ENCODE measurements around the gene KCNT1. TPM values are rescaled to one million over a fixed set of nuclear protein-coding genes. Genes with fewer than 3 reads are reported as not detected.
A peak's percentile ranks its signal among the peaks of the same experiment; 100 is the strongest.

The KCNT1 gene
- total RNA-seq, 1 donor from 2014 or later, result not detected

GRCh38 chr9:135714242-135715055 is 12.5 kb downstream of the KCNT1 start:
- no peak for DNase-seq (ENCODE audit: low read depth)
- no peak overlapping the region for H3K4me2 ChIP-seq (ENCODE audit: low read length)
- no peak overlapping the region for H3K4me3 ChIP-seq (ENCODE audit: insufficient read depth, low read depth, low read length)
- no peak overlapping the region for H3K27ac ChIP-seq (ENCODE audit: low read depth, low read length)
- no peak overlapping the region for H3K9ac ChIP-seq (ENCODE audit: low read length)
- TF ChIP-seq EZH2 (IDR thresholded peaks at IDR 0.05; ENCODE audit: insufficient read depth, low read length) (no peak), CTCF (IDR thresholded peaks at IDR 0.05; ENCODE audit: insufficient read depth, low read depth, low read length) (no peak)
- H3K27me3 ChIP-seq (ENCODE audit: insufficient read depth, low read length), result peaks cover 30% of the 10 kb centered on the region
- H3K4me1 ChIP-seq (ENCODE audit: insufficient read depth, low read length), result no peaks in the 10 kb centered on the region
- Mint-ChIP-seq H3K4me1 (ENCODE audit: low read depth, unreplicated experiment) (no peaks in the 10 kb centered on the region), H3K27ac (ENCODE audit: unreplicated experiment) (no peak overlapping the region), H3K27me3 (ENCODE audit: low read depth, unreplicated experiment) (peaks cover 68% of the 10 kb centered on the region), H3K36me3 (ENCODE audit: low read depth, unreplicated experiment) (no peaks in the 10 kb centered on the region), H3K4me3 (ENCODE audit: unreplicated experiment) (no peak overlapping the region), H3K9me3 (ENCODE audit: unreplicated experiment) (no peaks in the 10 kb centered on the region)
- FAIRE-seq, result no peak
- no peaks in the 10 kb centered on the region for H3K9me3 ChIP-seq (ENCODE audit: insufficient read depth, low read depth, low read length)
- no peaks in the 10 kb centered on the region for H4K20me1 ChIP-seq (ENCODE audit: insufficient read depth, low read length)
- no peaks in the 10 kb centered on the region for H3K36me3 ChIP-seq (ENCODE audit: insufficient read depth, low read length)
- no peaks in the 10 kb centered on the region for H3K79me2 ChIP-seq (ENCODE audit: insufficient read depth, low read length)
- H2AFZ ChIP-seq (ENCODE audit: low read depth, low read length), result no peak overlapping the region

- H4K20me1 ChIP-seq (ENCODE audit: insufficient read depth, low read length), result no peaks in the 10 kb centered on the region
- FAIRE-seq (no peak), DNase-seq (ENCODE audit: low read depth) (no peak)
- H3K27me3 ChIP-seq (ENCODE audit: insufficient read depth, low read length), result peaks cover 30% of the 10 kb centered on the region
- TF ChIP-seq CTCF (IDR thresholded peaks at IDR 0.05; ENCODE audit: insufficient read depth, low read depth, low read length), result no peak
- peak; percentile 78 for TF ChIP-seq EZH2 (IDR thresholded peaks at IDR 0.05; ENCODE audit: insufficient read depth, low read length)
- H3K36me3 Mint-ChIP-seq (ENCODE audit: low read depth, unreplicated experiment), result no peaks in the 10 kb centered on the region
- no peaks in the 10 kb centered on the region for H3K36me3 ChIP-seq (ENCODE audit: insufficient read depth, low read length)
- no peak overlapping the region for H3K4me2 ChIP-seq (ENCODE audit: low read length)
- no peak overlapping the region for H3K27ac Mint-ChIP-seq (ENCODE audit: unreplicated experiment)
- no peaks in the 10 kb centered on the region for H3K4me1 Mint-ChIP-seq (ENCODE audit: low read depth, unreplicated experiment)
- H3K27ac ChIP-seq (ENCODE audit: low read depth, low read length), result no peak overlapping the region
- H3K27me3 Mint-ChIP-seq (ENCODE audit: low read depth, unreplicated experiment), result peaks cover 61% of the 10 kb centered on the region
- no peak overlapping the region for H2AFZ ChIP-seq (ENCODE audit: low read depth, low read length)
- H3K4me3 Mint-ChIP-seq (ENCODE audit: unreplicated experiment), result no peak overlapping the region
- no peak overlapping the region for H3K4me3 ChIP-seq (ENCODE audit: insufficient read depth, low read depth, low read length)
- H3K4me1 ChIP-seq (ENCODE audit: insufficient read depth, low read length), result no peaks in the 10 kb centered on the region
- H3K9me3 Mint-ChIP-seq (ENCODE audit: unreplicated experiment), result no peaks in the 10 kb centered on the region
- no peaks in the 10 kb centered on the region for H3K9me3 ChIP-seq (ENCODE audit: insufficient read depth, low read depth, low read length)
- no peak overlapping the region for H3K9ac ChIP-seq (ENCODE audit: low read length)
- no peaks in the 10 kb centered on the region for H3K79me2 ChIP-seq (ENCODE audit: insufficient read depth, low read length)
These were observed 13.1 kb downstream of the KCNT1 start for GRCh38 chr9:135715056-135715595.

GRCh38 chr9:135716045-135716444 is 14.1 kb downstream of the KCNT1 start:
- Mint-ChIP-seq H3K36me3 (ENCODE audit: low read depth, unreplicated experiment) (no peaks in the 10 kb centered on the region), H3K4me3 (ENCODE audit: unreplicated experiment) (no peak overlapping the region), H3K27ac (ENCODE audit: unreplicated experiment) (no peak overlapping the region), H3K4me1 (ENCODE audit: low read depth, unreplicated experiment) (no peaks in the 10 kb centered on the region), H3K27me3 (ENCODE audit: low read depth, unreplicated experiment) (peaks cover 52% of the 10 kb centered on the region), H3K9me3 (ENCODE audit: unreplicated experiment) (no peaks in the 10 kb centered on the region)
- Histone ChIP-seq H3K36me3 (ENCODE audit: insufficient read depth, low read length) (no peaks in the 10 kb centered on the region), H4K20me1 (ENCODE audit: insufficient read depth, low read length) (no peaks in the 10 kb centered on the region), H3K27me3 (ENCODE audit: insufficient read depth, low read length) (peaks cover 30% of the 10 kb centered on the region), H3K79me2 (ENCODE audit: insufficient read depth, low read length) (no peaks in the 10 kb centered on the region), H3K9ac (ENCODE audit: low read length) (no peak overlapping the region), H3K4me3 (ENCODE audit: insufficient read depth, low read depth, low read length) (no peak overlapping the region), H2AFZ (ENCODE audit: low read depth, low read length) (no peak overlapping the region), H3K4me1 (ENCODE audit: insufficient read depth, low read length) (no peaks in the 10 kb centered on the region), H3K27ac (ENCODE audit: low read depth, low read length) (no peak overlapping the region), H3K4me2 (ENCODE audit: low read length) (no peak overlapping the region), H3K9me3 (ENCODE audit: insufficient read depth, low read depth, low read length) (no peaks in the 10 kb centered on the region)
- DNase-seq (ENCODE audit: low read depth) (no peak), FAIRE-seq (no peak)
- no peak for TF ChIP-seq EZH2 (IDR thresholded peaks at IDR 0.05; ENCODE audit: insufficient read depth, low read length)
- TF ChIP-seq CTCF (IDR thresholded peaks at IDR 0.05; ENCODE audit: insufficient read depth, low read depth, low read length), result no peak
